Caco-2 (cell line): ENCODE results near the gene ATG7. TPM values are rescaled to one million over a fixed set of nuclear protein-coding genes. Genes with fewer than 3 reads are reported as not detected.

ENCODE experiments used
- BruUV-seq: library from RNA; stranded (reverse); fragments of 400-500 nt; replicated peaks from 2 replicates; lab custom pipeline; 2021; lab: Mats Ljungman, UMichigan
- CTCF ChIA-PET: fragments of 300-600 bp; sonication (Branson Sonifier 250); formaldehyde crosslinking; loops from one replicate; lab custom pipeline; 2022; ENCODE audit warnings: antibody characterized with exemption; lab: Charles Lee
- POLR2A ChIA-PET: fragments of 300-600 bp; sonication (Branson Sonifier 250); formaldehyde crosslinking; loops from one replicate; lab custom pipeline; 2022; ENCODE audit warnings: antibody characterized with exemption; lab: Charles Lee
- DNase-seq, 2 experiments: peaks; one replicate each; pipeline versions ENCODE4 v3.0.0 to v3.0.0-alpha.2; 2020 to 2022
- H3K27me3 ChIP-seq: replicated peaks from 2 replicates; pipeline ENCODE4 v1.6.0; 2011; ENCODE audit warnings: low read length; ENCODE audit not compliant: control insufficient read depth, insufficient read depth
- H3K36me3 ChIP-seq: 2 replicates; pipeline ENCODE4 v1.5.1; 2011; ENCODE audit warnings: low read length; ENCODE audit not compliant: control insufficient read depth, insufficient read depth
- H3K4me1 ChIP-seq: fragments of 250-450 bp; sonication (Bioruptor Pico); 2 replicates; pipeline ENCODE4 v1.5.1; 2020; ENCODE audit warnings: mild to moderate bottlenecking
- H3K4me3 ChIP-seq: 2 replicates; pipeline ENCODE4 v1.5.1; 2011; ENCODE audit warnings: low read depth, mild to moderate bottlenecking, control low read depth, low read length
- H3K9me3 ChIP-seq: fragments of 250-450 bp; sonication (Bioruptor Pico); 2 replicates; pipeline ENCODE4 v1.5.1; 2020; ENCODE audit warnings: mild to moderate bottlenecking, moderate library complexity
- H3K27ac Mint-ChIP-seq: one replicate; pipeline ENCODE4 v1.8.0; 2022; ENCODE audit warnings: mixed read lengths; ENCODE audit not compliant: unreplicated experiment
- H3K27me3 Mint-ChIP-seq: one replicate; pipeline ENCODE4 v1.8.0; 2022; ENCODE audit warnings: mixed read lengths; ENCODE audit not compliant: insufficient read depth, unreplicated experiment
- H3K36me3 Mint-ChIP-seq: one replicate; pipeline ENCODE4 v1.8.0; 2022; ENCODE audit warnings: mild to moderate bottlenecking, mixed read lengths; ENCODE audit not compliant: insufficient read depth, unreplicated experiment
- H3K4me1 Mint-ChIP-seq: one replicate; pipeline ENCODE4 v1.8.0; 2022; ENCODE audit warnings: low read depth, mixed read lengths; ENCODE audit not compliant: unreplicated experiment
- H3K4me3 Mint-ChIP-seq: one replicate; pipeline ENCODE4 v1.8.0; 2022; ENCODE audit warnings: mild to moderate bottlenecking, moderate library complexity, mixed read lengths; ENCODE audit not compliant: unreplicated experiment
- H3K9me3 Mint-ChIP-seq: one replicate; pipeline ENCODE4 v1.8.0; 2022; ENCODE audit warnings: mixed read lengths; ENCODE audit not compliant: unreplicated experiment
- intact Hi-C: fragments of 100-400 bp; cut with micrococcal nuclease; formaldehyde crosslinking; loops from one replicate; pipeline ENCODE4 v1.10.0; 2022; ENCODE audit not compliant: unreplicated experiment
- total RNA-seq: library from RNA; stranded (reverse); gene quantifications from 2 replicates; pipeline ENCODE4 v1.2.3, GENCODE V29; 2022
- TF ChIP-seq, protein P1 (sequence below), 2 experiments: fragments of 200-600 bp in 1 of 2; IDR thresholded peaks; 1 replicate in 1 of 2; 2 replicates in 1 of 2; pipeline versions ENCODE4 v1.5.1 to v1.8.0; 2011 to 2022; ENCODE audit warnings: antibody characterized with exemption in 1 of 2, control low read depth in 1 of 2, inconsistent platforms in 1 of 2, low read depth in 1 of 2, low read length in 1 of 2, mild to moderate bottlenecking in 1 of 2, moderate library complexity in 1 of 2; ENCODE audit not compliant: insufficient read depth in 1 of 2, severe bottlenecking in 1 of 2, unreplicated experiment in 1 of 2

ATG7 gene
- total RNA-seq, 1 experiment from 2014 or later = 24.4 TPM

GRCh38 chr3:11415099-11415498, 142.9 kb downstream of the ATG7 start:
- DNase-seq = no peak
- Mint-ChIP-seq H3K4me1 (no peaks in the 10 kb centered on the region), H3K4me3 (no peak overlapping the region), H3K36me3 (no peaks in the 10 kb centered on the region), H3K9me3 (peaks cover 9% of the 10 kb centered on the region), H3K27ac (no peak overlapping the region), H3K27me3 (no peaks in the 10 kb centered on the region)
- Histone ChIP-seq H3K9me3 (no peaks in the 10 kb centered on the region), H3K36me3 (no peaks in the 10 kb centered on the region), H3K27me3 (no peaks in the 10 kb centered on the region), H3K4me1 (no peaks in the 10 kb centered on the region), H3K4me3 (no peak overlapping the region)
- no TSS peak for BruUV-seq
- TF ChIP-seq, protein P1, sequence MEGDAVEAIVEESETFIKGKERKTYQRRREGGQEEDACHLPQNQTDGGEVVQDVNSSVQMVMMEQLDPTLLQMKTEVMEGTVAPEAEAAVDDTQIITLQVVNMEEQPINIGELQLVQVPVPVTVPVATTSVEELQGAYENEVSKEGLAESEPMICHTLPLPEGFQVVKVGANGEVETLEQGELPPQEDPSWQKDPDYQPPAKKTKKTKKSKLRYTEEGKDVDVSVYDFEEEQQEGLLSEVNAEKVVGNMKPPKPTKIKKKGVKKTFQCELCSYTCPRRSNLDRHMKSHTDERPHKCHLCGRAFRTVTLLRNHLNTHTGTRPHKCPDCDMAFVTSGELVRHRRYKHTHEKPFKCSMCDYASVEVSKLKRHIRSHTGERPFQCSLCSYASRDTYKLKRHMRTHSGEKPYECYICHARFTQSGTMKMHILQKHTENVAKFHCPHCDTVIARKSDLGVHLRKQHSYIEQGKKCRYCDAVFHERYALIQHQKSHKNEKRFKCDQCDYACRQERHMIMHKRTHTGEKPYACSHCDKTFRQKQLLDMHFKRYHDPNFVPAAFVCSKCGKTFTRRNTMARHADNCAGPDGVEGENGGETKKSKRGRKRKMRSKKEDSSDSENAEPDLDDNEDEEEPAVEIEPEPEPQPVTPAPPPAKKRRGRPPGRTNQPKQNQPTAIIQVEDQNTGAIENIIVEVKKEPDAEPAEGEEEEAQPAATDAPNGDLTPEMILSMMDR (IDR thresholded peaks at IDR 0.05; ENCODE audit: insufficient read depth in 1 of 2, low read depth in 1 of 2, low read length in 1 of 2, severe bottlenecking in 1 of 2, unreplicated experiment in 1 of 2) = no peak
- ChIA-PET POLR2A (no interaction called here), CTCF (no interaction called here)
- intact Hi-C loops = no loop called here

- ChIA-PET POLR2A (no interaction called here), CTCF (no interaction called here)
- no peak for DNase-seq
- no TSS peak for BruUV-seq
- no peaks in the 10 kb centered on the region for H3K36me3 ChIP-seq
- Mint-ChIP-seq H3K9me3 (no peaks in the 10 kb centered on the region), H3K4me1 (no peaks in the 10 kb centered on the region), H3K27ac (no peak overlapping the region), H3K36me3 (no peaks in the 10 kb centered on the region), H3K27me3 (no peaks in the 10 kb centered on the region), H3K4me3 (no peak overlapping the region)
- no peaks in the 10 kb centered on the region for H3K9me3 ChIP-seq
- no peaks in the 10 kb centered on the region for H3K4me1 ChIP-seq
- H3K27me3 ChIP-seq = no peaks in the 10 kb centered on the region
- intact Hi-C loops = no loop called here
- H3K4me3 ChIP-seq = no peak overlapping the region
- TF ChIP-seq, protein P1 (IDR thresholded peaks at IDR 0.05; ENCODE audit: insufficient read depth in 1 of 2, low read depth in 1 of 2, low read length in 1 of 2, severe bottlenecking in 1 of 2, unreplicated experiment in 1 of 2) = no peak
These were observed 147.9 kb downstream of the ATG7 start for GRCh38 chr3:11420066-11420465.

GRCh38 chr3:11422291-11422690, 150.1 kb downstream of the ATG7 start:
- no peaks in the 10 kb centered on the region for H3K9me3 ChIP-seq

More at GRCh38 chr3:11422291-11422690, 150.1 kb downstream of the ATG7 start:
- H3K36me3 ChIP-seq = no peaks in the 10 kb centered on the region
- no peak overlapping the region for H3K4me3 ChIP-seq
- Mint-ChIP-seq H3K4me1 (no peaks in the 10 kb centered on the region), H3K9me3 (no peaks in the 10 kb centered on the region), H3K4me3 (no peak overlapping the region), H3K27me3 (no peaks in the 10 kb centered on the region), H3K27ac (no peak overlapping the region), H3K36me3 (no peaks in the 10 kb centered on the region)
- POLR2A ChIA-PET = no interaction called here
- H3K27me3 ChIP-seq = no peaks in the 10 kb centered on the region
- TF ChIP-seq, protein P1 (IDR thresholded peaks at IDR 0.05; ENCODE audit: insufficient read depth in 1 of 2, low read depth in 1 of 2, low read length in 1 of 2, severe bottlenecking in 1 of 2, unreplicated experiment in 1 of 2) = no peak
- intact Hi-C loops = no loop called here
- no peaks in the 10 kb centered on the region for H3K4me1 ChIP-seq
- DNase-seq = no peak
- CTCF ChIA-PET = no interaction called here
- no TSS peak for BruUV-seq
